ENCODE results near the gene SRPRA.

The SRPRA gene

DNA sequence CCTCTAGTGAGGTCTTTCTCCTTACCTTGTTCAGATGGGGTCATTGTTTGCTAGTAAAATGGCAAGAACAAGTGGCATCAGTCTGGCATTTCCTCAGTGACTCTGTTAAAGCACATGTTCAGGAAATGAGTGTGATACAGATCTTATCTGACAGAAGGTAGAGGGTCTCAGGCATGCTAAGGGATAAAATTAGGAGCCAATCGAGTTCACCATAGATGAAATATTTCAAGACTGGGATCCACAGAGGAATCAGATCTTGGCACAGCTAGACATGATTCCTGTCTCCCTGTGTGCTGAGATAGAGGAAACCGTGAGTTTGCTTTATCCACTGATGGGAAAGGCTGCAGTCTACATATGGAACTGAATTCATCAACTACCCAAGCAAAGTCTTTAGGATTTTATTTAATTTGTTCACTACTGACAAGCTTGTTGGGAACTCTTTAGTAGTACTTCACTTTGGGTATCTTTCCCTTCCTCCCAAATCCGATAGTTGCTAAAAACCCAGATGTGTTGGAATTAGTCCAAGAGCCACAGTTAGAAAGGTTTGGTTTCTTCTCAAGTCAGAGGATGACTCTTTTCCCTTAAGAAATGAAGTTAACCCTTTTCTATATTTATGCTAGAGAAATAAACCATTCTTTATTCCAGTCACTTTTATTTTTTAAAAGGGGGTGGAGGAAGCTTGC lies 38.7 kb downstream of the SRPRA start:
- peak; percentile 26 for DNase-seq (ENCODE audit: low read depth)

DNA sequence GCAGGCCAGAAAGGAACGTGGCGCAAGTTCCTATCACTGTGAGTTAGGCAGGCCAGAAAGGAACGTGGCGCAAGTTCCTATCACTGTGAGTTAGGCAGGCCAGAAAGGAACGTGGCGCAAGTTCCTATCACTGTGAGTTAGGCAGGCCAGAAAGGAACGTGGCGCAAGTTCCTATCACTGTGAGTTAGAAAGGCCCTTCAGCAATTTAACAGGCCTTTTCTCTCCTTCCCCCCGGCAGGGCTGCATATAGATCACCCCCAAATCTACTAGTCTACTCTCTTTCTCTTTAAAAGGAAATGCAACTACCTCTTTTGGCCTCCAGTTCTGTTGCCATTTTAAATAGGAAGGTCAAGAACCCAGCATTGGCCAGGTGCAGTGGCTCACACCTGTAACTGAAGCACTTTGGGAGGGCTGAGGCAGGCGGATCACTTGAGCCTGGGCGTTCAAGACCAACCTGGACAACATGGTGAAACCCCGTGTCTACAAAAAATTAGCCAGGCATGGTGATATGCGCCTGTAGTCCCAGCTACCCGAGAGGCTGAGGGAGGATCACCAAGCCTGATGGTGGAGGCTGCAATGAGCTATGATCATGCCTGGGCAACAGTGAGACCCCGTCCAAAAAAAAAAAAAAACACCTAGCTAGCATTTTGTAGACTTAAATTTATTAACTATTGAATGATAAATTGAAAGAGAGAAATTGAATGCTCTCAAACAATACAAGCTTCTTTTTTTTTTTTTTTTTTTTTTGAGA lies 42.2 kb downstream of the SRPRA start:
- no peak for DNase-seq (ENCODE audit: low read depth)

DNA sequence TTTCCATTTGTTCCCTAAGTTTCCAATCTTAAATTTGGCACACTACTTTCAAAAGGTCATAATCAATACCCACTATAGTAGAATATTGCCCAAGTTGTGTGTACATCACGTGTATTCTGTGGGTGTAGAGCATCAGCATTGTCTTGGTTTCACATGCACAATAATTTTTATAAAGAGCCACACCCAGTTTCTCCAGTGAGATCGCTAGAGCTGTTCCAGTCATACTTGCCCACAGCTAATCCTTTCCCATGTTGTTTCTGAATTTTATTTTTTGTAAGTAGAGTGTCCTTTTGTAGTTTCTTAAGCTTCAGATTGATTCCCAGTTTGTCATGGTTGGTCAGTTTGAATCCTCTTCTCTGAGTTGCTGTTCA lies 43.4 kb downstream of the SRPRA start:
- DNase-seq (ENCODE audit: low read depth) = no peak

DNA sequence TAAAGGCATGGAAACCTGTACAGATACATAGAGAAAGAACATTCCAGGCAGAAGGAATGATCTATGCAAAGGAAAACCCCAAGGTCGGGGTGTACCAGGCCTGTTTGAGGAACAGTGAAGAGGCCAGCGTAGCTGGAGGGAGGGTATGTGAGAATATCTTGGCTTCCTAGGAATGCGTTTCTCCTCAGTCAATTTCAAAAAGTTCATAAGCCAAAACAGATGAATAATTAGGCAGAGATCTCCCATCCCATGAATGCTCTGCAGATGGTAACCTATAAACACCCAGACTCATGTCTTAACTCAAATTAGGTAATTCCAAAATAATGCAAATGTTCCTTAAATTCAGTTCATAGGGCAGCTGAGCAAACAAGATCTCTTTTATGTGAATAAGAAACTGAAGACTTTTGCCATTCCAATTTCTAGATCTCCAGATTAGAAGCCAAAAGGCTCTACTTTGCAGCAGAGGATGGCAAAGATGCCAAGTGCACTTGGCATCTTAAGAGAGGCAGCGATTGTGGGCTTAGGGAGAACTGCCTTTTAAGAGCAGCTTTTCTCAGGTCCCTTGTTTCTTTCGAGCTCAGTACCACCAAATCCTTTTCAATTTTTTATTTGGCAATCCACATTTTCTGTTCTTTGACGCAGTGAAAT lies 43.9 kb downstream of the SRPRA start:
- DNase-seq (ENCODE audit: low read depth) = no peak

DNA sequence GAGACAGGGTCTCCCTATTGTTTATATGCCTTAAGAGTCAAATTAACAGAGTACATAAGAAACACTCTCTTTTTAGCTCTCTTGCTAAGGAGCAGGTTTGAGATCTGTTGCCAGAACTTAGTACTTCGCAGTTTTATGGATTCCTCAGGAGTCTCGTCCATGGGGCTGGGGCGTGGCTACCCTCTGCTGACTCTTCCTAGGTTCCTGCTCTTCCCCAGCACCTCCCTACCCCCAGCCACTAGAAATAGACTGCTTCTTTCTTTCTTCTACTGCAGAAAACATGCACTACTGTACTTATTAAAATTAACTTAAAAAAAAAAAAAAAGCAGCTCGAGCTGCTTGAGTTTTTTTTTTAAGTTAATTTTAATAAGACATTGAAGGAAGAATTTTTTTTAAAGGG lies 49.1 kb downstream of the SRPRA start:
- DNase-seq (ENCODE audit: low read depth) = no peak

DNA sequence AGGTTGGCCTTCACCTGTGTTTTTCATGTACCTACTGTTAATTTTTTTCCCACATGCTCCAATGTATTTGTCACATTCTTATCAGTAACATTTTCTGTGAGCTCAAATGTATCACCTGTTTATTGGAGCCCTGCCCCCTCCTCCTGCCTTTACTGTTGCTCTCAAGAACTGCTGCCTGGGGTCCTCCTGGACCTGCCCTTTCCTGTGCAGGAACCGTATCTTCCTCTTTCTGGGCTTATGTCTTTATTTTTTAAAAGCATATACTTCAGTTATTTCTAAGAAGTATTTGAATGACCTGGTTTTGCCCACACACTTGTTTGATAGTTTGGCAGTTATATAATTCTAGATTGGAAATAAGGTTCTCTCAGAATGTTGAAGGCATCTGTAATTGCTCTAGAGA lies 51.2 kb downstream of the SRPRA start:
- no peak for DNase-seq (ENCODE audit: low read depth)

DNA sequence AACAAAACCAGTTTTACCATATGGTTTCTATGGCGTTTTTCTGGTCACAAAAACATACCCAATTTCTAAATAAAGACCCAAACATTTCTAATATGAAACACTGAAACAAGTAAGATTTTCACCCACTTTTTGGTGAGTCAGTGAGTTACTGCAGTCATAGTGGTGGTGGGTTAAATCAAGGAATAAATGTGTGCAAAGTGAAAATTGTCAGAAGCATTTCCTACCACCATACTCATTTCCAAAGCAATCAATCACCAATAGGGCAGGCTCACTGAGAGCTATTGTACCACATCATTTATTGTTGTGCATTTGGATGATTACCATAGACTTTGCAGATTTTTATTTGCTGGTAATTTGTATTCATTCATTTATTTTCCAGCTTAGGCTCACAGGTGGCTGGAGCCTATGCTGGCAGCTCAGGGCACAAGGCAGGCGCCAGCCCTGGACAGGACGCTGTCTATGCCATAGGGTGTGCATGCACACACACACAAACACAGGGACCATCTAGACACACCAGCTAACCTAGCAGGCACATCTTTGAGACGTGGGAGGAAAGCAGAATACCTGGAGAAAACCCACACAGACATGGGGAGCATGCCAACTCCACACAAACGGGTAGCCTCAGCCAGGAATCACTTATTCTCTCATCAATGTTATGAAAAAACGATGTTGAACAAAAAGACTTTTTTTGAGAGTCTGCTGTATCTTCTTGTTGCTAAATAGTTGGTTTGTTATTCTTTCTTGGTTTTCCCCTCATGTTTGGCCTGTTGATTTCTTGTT lies 52.0 kb downstream of the SRPRA start:
- no peak for DNase-seq (ENCODE audit: low read depth)

DNA sequence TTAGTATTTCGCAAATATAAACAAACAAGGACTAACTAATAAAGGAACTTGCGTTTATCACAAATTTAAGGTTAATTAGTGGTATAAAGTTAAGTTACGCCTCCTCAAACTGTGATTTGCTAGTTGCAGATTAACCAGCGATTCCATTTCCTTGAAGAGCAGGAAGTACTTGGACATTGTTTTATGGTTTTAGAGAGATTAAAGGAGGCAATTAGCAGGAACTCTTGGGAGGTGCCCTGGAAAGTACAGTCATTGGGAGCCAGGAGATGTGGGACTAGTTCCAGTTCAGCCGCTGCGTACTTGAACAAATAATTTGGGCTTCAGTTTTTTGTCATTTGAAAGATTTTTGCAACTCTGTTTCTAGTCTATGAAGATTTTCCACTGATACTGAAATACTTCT lies 53.9 kb downstream of the SRPRA start:
- no peak for DNase-seq (ENCODE audit: low read depth)

DNA sequence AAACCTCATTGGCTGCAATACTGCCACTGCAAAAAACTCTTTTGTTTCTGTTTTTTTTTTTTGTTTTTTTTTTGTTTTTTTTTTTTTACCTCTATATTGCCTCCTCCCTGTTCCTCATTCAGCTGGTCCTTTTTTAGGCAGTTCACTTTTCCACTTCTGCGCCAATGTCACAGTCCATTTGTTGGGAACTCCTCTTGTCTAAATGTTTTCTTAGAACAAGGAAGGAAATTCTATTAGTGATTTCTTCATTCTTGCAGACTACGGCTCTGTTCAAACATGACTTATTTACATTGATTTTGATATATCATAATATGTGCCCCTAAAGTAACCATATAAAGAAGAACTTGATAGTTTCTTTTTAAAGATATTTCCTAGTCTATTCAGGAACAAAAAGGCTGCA lies 54.3 kb downstream of the SRPRA start:
- DNase-seq (ENCODE audit: low read depth) = no peak

Data from iris pigment epithelial cell (primary cell).